Fibroblast of pulmonary artery (primary cell): ENCODE measurements around the gene PHLPP1.

Experiments used
- DNase-seq: peaks from one replicate; pipeline ENCODE4 v3.0.0-alpha.2; 2010; ENCODE audit warnings: low read depth
- H3K4me3 ChIP-seq: replicated peaks from 2 replicates; pipeline ENCODE4 v1.5.1; 2011; ENCODE audit warnings: low read depth, mild to moderate bottlenecking, control low read depth, low read length, moderate library complexity
- CTCF ChIP-seq: IDR thresholded peaks from 2 replicates; pipeline ENCODE4 v1.5.1; 2011; ENCODE audit warnings: mild to moderate bottlenecking, control low read depth, low read length, inconsistent platforms; ENCODE audit errors: missing control alignments

PHLPP1 gene

GRCh38 chr18:62728254-62728653 lies 12.9 kb downstream of the PHLPP1 start:
- H3K4me3 ChIP-seq = no peak overlapping the region
- TF ChIP-seq CTCF = no peak
- DNase-seq = no peak

GRCh38 chr18:62729487-62730386 lies 14.4 kb downstream of the PHLPP1 start:
- DNase-seq = no peak
- H3K4me3 ChIP-seq = no peak overlapping the region
- no peak for TF ChIP-seq CTCF

GRCh38 chr18:62730941-62731340 lies 15.6 kb downstream of the PHLPP1 start:
- TF ChIP-seq CTCF = no peak
- DNase-seq = no peak
- H3K4me3 ChIP-seq = no peak overlapping the region

- DNase-seq = no peak
- no peak for TF ChIP-seq CTCF
- H3K4me3 ChIP-seq = no peak overlapping the region
Measured at GRCh38 chr18:62732617-62733016, 17.3 kb downstream of the PHLPP1 start.

GRCh38 chr18:62734290-62734689 lies 18.9 kb downstream of the PHLPP1 start:
- DNase-seq = no peak
- H3K4me3 ChIP-seq = no peak overlapping the region
- no peak for TF ChIP-seq CTCF

GRCh38 chr18:62735387-62735786 lies 20.0 kb downstream of the PHLPP1 start:
- no peak overlapping the region for H3K4me3 ChIP-seq
- TF ChIP-seq CTCF = no peak
- DNase-seq = no peak
